Loucy (cell line): ENCODE measurements around the gene EPN2.

Source experiments
- H2AFZ ChIP-seq: fragments of 200-600 bp; sonication (generic); 2 replicates; pipeline ENCODE4 v1.6.0; 2016; ENCODE audit warnings: antibody characterized with exemption, mild to moderate bottlenecking, low read length, moderate library complexity
- H3F3A ChIP-seq: fragments of 200-600 bp; 2 replicates; pipeline ENCODE4 v1.6.0; 2016; ENCODE audit warnings: antibody characterized with exemption, low read depth, mild to moderate bottlenecking
- H3K27me3 ChIP-seq: fragments of 200-600 bp; sonication (generic); 2 replicates; pipeline ENCODE4 v1.6.1; 2014; ENCODE audit warnings: low read length, mild to moderate bottlenecking; ENCODE audit not compliant: insufficient read depth, poor library complexity, severe bottlenecking
- H3K36me3 ChIP-seq: fragments of 200-600 bp; sonication (generic); 2 replicates; pipeline ENCODE4 v1.6.1; 2016; ENCODE audit warnings: low read length; ENCODE audit not compliant: insufficient read depth
- H3K4me1 ChIP-seq: fragments of 200-600 bp; sonication (generic); 2 replicates; pipeline ENCODE4 v1.5.1; 2014; ENCODE audit warnings: low read length, mild to moderate bottlenecking; ENCODE audit not compliant: insufficient read depth, poor library complexity, severe bottlenecking
- H3K4me2 ChIP-seq: fragments of 200-600 bp; sonication (generic); 2 replicates; pipeline ENCODE4 v1.6.0; 2014; ENCODE audit warnings: antibody characterized with exemption, low read length, low read depth, mild to moderate bottlenecking; ENCODE audit not compliant: poor library complexity, severe bottlenecking
- H3K4me3 ChIP-seq: fragments of 200-600 bp; sonication (generic); 2 replicates; pipeline ENCODE4 v1.5.1; 2014; ENCODE audit warnings: low read length, mild to moderate bottlenecking, mixed read lengths; ENCODE audit not compliant: poor library complexity, severe bottlenecking
- H3K79me2 ChIP-seq: fragments of 200-600 bp; sonication (generic); 2 replicates; pipeline ENCODE4 v1.6.1; 2014; ENCODE audit warnings: low read length; ENCODE audit not compliant: insufficient read depth
- H3K9ac ChIP-seq: fragments of 200-600 bp; sonication (generic); 2 replicates; pipeline ENCODE4 v1.6.0; 2014; ENCODE audit warnings: mild to moderate bottlenecking, low read depth, low read length, moderate library complexity; ENCODE audit not compliant: poor library complexity, severe bottlenecking
- H3K9me2 ChIP-seq: fragments of 200-600 bp; sonication (generic); replicated peaks from 2 replicates; pipeline ENCODE4 v1.6.1; 2016; ENCODE audit warnings: low read depth, low read length, mixed read lengths
- H3K9me3 ChIP-seq: fragments of 200-600 bp; sonication (generic); 2 replicates; pipeline ENCODE4 v1.6.1; 2014; ENCODE audit warnings: mild to moderate bottlenecking, antibody characterized with exemption, low read length, low read depth; ENCODE audit not compliant: insufficient read depth
- H4K20me1 ChIP-seq: fragments of 200-600 bp; sonication (generic); 2 replicates; pipeline ENCODE4 v1.6.0; 2014; ENCODE audit warnings: antibody characterized with exemption, low read length, mild to moderate bottlenecking; ENCODE audit not compliant: insufficient read depth, poor library complexity, severe bottlenecking
- EZH2phosphoT487 ChIP-seq: fragments of 200-600 bp; IDR thresholded peaks from 2 replicates; pipeline ENCODE4 v1.6.1; 2018; ENCODE audit warnings: antibody characterized with exemption, mild to moderate bottlenecking, moderate library complexity, borderline replicate concordance
- TF ChIP-seq, protein P1 (sequence below): fragments of 200-600 bp; sonication (generic); conservative IDR thresholded peaks from 2 replicates; pipeline ENCODE4 v1.5.1; 2014; ENCODE audit warnings: mild to moderate bottlenecking, antibody characterized with exemption, low read length

The EPN2 gene

DNA sequence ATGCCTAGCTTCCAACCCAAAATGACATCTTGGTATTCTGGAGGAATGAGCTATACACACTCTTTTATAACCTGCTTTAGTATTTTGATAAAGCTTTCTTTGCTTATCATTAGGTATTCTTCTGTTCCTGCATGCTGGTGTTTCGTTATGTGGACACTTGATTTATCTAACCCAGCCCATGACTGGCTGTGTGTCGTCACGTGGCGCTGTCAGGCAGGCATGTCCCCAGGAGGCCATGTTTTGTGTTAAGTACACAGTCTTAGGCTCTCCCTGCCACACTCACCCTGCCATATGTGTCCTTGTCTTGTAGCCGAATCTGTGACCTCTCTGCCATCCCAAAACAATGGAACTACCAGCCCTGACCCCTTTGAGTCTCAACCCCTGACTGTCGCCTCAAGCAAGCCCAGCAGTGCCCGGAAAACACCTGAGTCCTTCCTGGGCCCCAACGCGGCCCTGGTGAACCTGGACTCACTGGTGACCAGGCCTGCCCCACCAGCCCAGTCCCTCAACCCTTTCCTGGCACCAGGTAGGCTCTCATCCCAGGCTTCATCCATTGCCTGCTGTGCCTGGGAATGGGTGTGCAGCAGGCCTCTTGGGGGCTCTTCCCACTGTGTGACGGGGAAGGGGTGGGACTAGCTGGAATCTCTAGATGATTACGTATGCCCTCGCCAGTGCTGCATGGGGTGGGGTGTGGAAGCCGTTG, 94.5 kb downstream of the EPN2 start:
- no peaks in the 10 kb centered on the region for H3F3A ChIP-seq
- H3K27me3 ChIP-seq: peaks cover 19% of the 10 kb centered on the region
- H3K4me2 ChIP-seq: no peak overlapping the region
- no peaks in the 10 kb centered on the region for H3K9me2 ChIP-seq
- H3K9ac ChIP-seq: no peak overlapping the region
- H3K4me3 ChIP-seq: no peak overlapping the region
- H3K9me3 ChIP-seq: no peaks in the 10 kb centered on the region
- TF ChIP-seq, protein P1, sequence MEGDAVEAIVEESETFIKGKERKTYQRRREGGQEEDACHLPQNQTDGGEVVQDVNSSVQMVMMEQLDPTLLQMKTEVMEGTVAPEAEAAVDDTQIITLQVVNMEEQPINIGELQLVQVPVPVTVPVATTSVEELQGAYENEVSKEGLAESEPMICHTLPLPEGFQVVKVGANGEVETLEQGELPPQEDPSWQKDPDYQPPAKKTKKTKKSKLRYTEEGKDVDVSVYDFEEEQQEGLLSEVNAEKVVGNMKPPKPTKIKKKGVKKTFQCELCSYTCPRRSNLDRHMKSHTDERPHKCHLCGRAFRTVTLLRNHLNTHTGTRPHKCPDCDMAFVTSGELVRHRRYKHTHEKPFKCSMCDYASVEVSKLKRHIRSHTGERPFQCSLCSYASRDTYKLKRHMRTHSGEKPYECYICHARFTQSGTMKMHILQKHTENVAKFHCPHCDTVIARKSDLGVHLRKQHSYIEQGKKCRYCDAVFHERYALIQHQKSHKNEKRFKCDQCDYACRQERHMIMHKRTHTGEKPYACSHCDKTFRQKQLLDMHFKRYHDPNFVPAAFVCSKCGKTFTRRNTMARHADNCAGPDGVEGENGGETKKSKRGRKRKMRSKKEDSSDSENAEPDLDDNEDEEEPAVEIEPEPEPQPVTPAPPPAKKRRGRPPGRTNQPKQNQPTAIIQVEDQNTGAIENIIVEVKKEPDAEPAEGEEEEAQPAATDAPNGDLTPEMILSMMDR: no peak
- no peak for TF ChIP-seq EZH2phosphoT487
- H4K20me1 ChIP-seq: no peaks in the 10 kb centered on the region
- no peaks in the 10 kb centered on the region for H3K79me2 ChIP-seq
- H2AFZ ChIP-seq: no peak overlapping the region
- H3K36me3 ChIP-seq: no peaks in the 10 kb centered on the region
- no peaks in the 10 kb centered on the region for H3K4me1 ChIP-seq

GRCh38 chr17:19332371-19333131, 95.4 kb downstream of the EPN2 start:
- peaks cover 19% of the 10 kb centered on the region for H3K27me3 ChIP-seq
- no peaks in the 10 kb centered on the region for H3K9me3 ChIP-seq
- H3K9ac ChIP-seq: no peak overlapping the region
- H3K4me1 ChIP-seq: no peaks in the 10 kb centered on the region
- no peaks in the 10 kb centered on the region for H4K20me1 ChIP-seq
- no peak overlapping the region for H2AFZ ChIP-seq
- no peaks in the 10 kb centered on the region for H3K79me2 ChIP-seq
- no peaks in the 10 kb centered on the region for H3K36me3 ChIP-seq
- H3K4me3 ChIP-seq: no peak overlapping the region
- no peaks in the 10 kb centered on the region for H3K9me2 ChIP-seq
- no peaks in the 10 kb centered on the region for H3F3A ChIP-seq
- no peak overlapping the region for H3K4me2 ChIP-seq
- TF ChIP-seq, protein P1: no peak
- no peak for TF ChIP-seq EZH2phosphoT487

DNA sequence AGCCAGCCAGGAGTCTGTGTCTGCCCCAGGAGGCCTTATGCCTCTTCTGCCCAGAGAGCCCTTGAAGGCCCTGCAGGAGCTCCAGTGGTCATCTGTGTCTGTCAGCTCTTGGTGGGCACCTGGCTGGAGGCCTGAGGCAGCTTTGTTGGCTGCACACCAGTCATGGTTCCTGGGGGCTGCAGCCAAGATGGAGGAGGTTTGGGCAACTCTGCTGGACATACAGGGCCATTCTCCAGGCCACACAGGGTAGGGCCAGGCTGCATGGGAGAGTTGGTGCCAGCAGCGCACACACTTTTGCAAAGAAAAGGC, 95.9 kb downstream of the EPN2 start:
- Histone ChIP-seq H2AFZ (no peak overlapping the region), H3K9ac (no peak overlapping the region), H3K4me3 (no peak overlapping the region), H3K4me2 (no peak overlapping the region), H3K4me1 (no peaks in the 10 kb centered on the region), H3K27me3 (peaks cover 19% of the 10 kb centered on the region), H3K79me2 (no peaks in the 10 kb centered on the region), H3K9me2 (no peaks in the 10 kb centered on the region), H3F3A (no peaks in the 10 kb centered on the region), H4K20me1 (no peaks in the 10 kb centered on the region), H3K9me3 (no peaks in the 10 kb centered on the region), H3K36me3 (no peaks in the 10 kb centered on the region)
- no peak for TF ChIP-seq EZH2phosphoT487
- TF ChIP-seq, protein P1: no peak
